H9 (cell line): Measurements from ENCODE around the gene LINGO3. TPM values are rescaled to one million over a fixed set of nuclear protein-coding genes. Genes with fewer than 3 reads are reported as not detected.

ENCODE experiments used
- DNase-seq: peaks from one replicate; pipeline ENCODE4 v3.0.0-alpha.2; 2017
- H2AFZ ChIP-seq: one replicate; pipeline ENCODE4 v1.6.1; 2013; ENCODE audit warnings: mild to moderate bottlenecking, low read length, control low read depth, moderate library complexity
- H2AK5ac ChIP-seq: 2 replicates; pipeline ENCODE4 v1.6.1; 2013; ENCODE audit warnings: low read length, control low read depth, mixed read lengths; ENCODE audit not compliant: insufficient read length
- H2BK120ac ChIP-seq: one replicate; pipeline ENCODE4 v1.6.1; 2013; ENCODE audit warnings: low read depth, mild to moderate bottlenecking, low read length, control low read depth, inconsistent platforms; ENCODE audit not compliant: poor library complexity, severe bottlenecking
- H2BK12ac ChIP-seq: 2 replicates; pipeline ENCODE4 v1.6.1; 2013; ENCODE audit warnings: low read length, control low read depth, mixed read lengths, low read depth; ENCODE audit not compliant: insufficient read length
- H2BK15ac ChIP-seq: 2 replicates; pipeline ENCODE4 v1.6.1; 2013; ENCODE audit warnings: low read depth, low read length, control low read depth
- H2BK20ac ChIP-seq: one replicate; pipeline ENCODE4 v1.6.1; 2013; ENCODE audit warnings: low read depth, mild to moderate bottlenecking, low read length, control low read depth, inconsistent platforms; ENCODE audit not compliant: poor library complexity, severe bottlenecking
- H2BK5ac ChIP-seq: 2 replicates; pipeline ENCODE4 v1.6.1; 2013; ENCODE audit warnings: low read length, control low read depth, mixed read lengths; ENCODE audit not compliant: insufficient read length
- H3K14ac ChIP-seq: 2 replicates; pipeline ENCODE4 v1.6.1; 2013; ENCODE audit warnings: low read length, control low read depth; ENCODE audit not compliant: insufficient read depth
- H3K18ac ChIP-seq: 2 replicates; pipeline ENCODE4 v1.6.1; 2013; ENCODE audit warnings: low read depth, mild to moderate bottlenecking, mixed read lengths, low read length, control low read depth; ENCODE audit not compliant: insufficient read length
- H3K23ac ChIP-seq: 2 replicates; pipeline ENCODE4 v1.6.1; 2013; ENCODE audit warnings: low read length, control low read depth, mixed read lengths, low read depth; ENCODE audit not compliant: insufficient read length
- H3K23me2 ChIP-seq: 2 replicates; pipeline ENCODE4 v1.6.1; 2013; ENCODE audit warnings: low read depth, mild to moderate bottlenecking, mixed read lengths, low read length, control low read depth; ENCODE audit not compliant: insufficient read length, poor library complexity, severe bottlenecking
- H3K27ac ChIP-seq: 2 replicates; pipeline ENCODE4 v1.5.1; 2013; ENCODE audit warnings: low read length, control low read depth, mixed read lengths, low read depth; ENCODE audit not compliant: insufficient read length
- H3K27me3 ChIP-seq: 2 replicates; pipeline ENCODE4 v1.6.1; 2013; ENCODE audit warnings: low read length, control low read depth, inconsistent platforms; ENCODE audit not compliant: insufficient read depth
- H3K4ac ChIP-seq: 2 replicates; pipeline ENCODE4 v1.6.1; 2013; ENCODE audit warnings: low read depth, mild to moderate bottlenecking, control low read depth, inconsistent platforms, low read length, moderate library complexity
- H3K4me1 ChIP-seq: 2 replicates; pipeline ENCODE4 v1.6.1; 2013; ENCODE audit warnings: low read length, control low read depth, inconsistent platforms; ENCODE audit not compliant: insufficient read depth
- H3K4me2 ChIP-seq: 2 replicates; pipeline ENCODE4 v1.6.1; 2013; ENCODE audit warnings: low read length, control low read depth, mixed read lengths; ENCODE audit not compliant: insufficient read length, insufficient read depth
- H3K56ac ChIP-seq: 2 replicates; pipeline ENCODE4 v1.6.1; 2013; ENCODE audit warnings: low read depth, mild to moderate bottlenecking, mixed read lengths, low read length, control low read depth; ENCODE audit not compliant: insufficient read length
- H3K79me1 ChIP-seq: 2 replicates; pipeline ENCODE4 v1.6.1; 2013; ENCODE audit warnings: low read depth, mild to moderate bottlenecking, moderate library complexity, low read length, control low read depth, inconsistent platforms; ENCODE audit not compliant: insufficient read depth, poor library complexity, severe bottlenecking
- H3K79me2 ChIP-seq: 2 replicates; pipeline ENCODE4 v1.6.1; 2013; ENCODE audit warnings: low read length, control low read depth, inconsistent platforms; ENCODE audit not compliant: insufficient read depth
- H3K9ac ChIP-seq: 2 replicates; pipeline ENCODE4 v1.6.1; 2013; ENCODE audit warnings: low read length, control low read depth, mixed read lengths; ENCODE audit not compliant: insufficient read length; ENCODE audit errors: extremely low read depth
- H3K9me3 ChIP-seq: one replicate; pipeline ENCODE4 v1.6.1; 2013; ENCODE audit warnings: low read depth, low read length, inconsistent platforms; ENCODE audit not compliant: control insufficient read depth
- H3T11ph ChIP-seq: one replicate; pipeline ENCODE4 v1.6.1; 2013; ENCODE audit warnings: mild to moderate bottlenecking, low read length, control low read depth, inconsistent platforms
- H4K20me1 ChIP-seq: one replicate; pipeline ENCODE4 v1.6.1; 2013; ENCODE audit not compliant: control insufficient read depth, insufficient read length, insufficient read depth
- H4K5ac ChIP-seq: 2 replicates; pipeline ENCODE4 v1.6.1; 2013; ENCODE audit warnings: low read depth, mild to moderate bottlenecking, mixed read lengths, low read length, control low read depth; ENCODE audit not compliant: insufficient read length
- H4K8ac ChIP-seq: replicated peaks from 2 replicates; pipeline ENCODE4 v1.6.1; 2013; ENCODE audit warnings: low read length, control low read depth, mixed read lengths, low read depth; ENCODE audit not compliant: insufficient read length
- H4K91ac ChIP-seq: 2 replicates; pipeline ENCODE4 v1.6.1; 2013; ENCODE audit warnings: low read depth, mild to moderate bottlenecking, moderate library complexity, mixed read lengths, low read length, control low read depth; ENCODE audit not compliant: insufficient read length
- H3K27ac Mint-ChIP-seq, 3 experiments: 2 replicates in 2 of 3; 3 replicates in 1 of 3; pipeline ENCODE4 v1.8.0; 2020 to 2021; ENCODE audit warnings: mixed read lengths in 3 of 3, mild to moderate bottlenecking in 1 of 3, moderate library complexity in 1 of 3
- H3K27me3 Mint-ChIP-seq: 2 replicates; pipeline ENCODE4 v1.8.0; 2021; ENCODE audit warnings: low read depth, mild to moderate bottlenecking, moderate library complexity, mixed read lengths
- H3K36me3 Mint-ChIP-seq, 3 experiments: 2 replicates in 2 of 3; 3 replicates in 1 of 3; pipeline ENCODE4 v1.8.0; 2020 to 2021; ENCODE audit warnings: low read depth in 3 of 3, mixed read lengths in 3 of 3; ENCODE audit not compliant: insufficient read depth in 1 of 3
- H3K4me1 Mint-ChIP-seq, 2 experiments: 2 replicates each; pipeline ENCODE4 v1.8.0; 2020; ENCODE audit warnings: mixed read lengths in 2 of 2
- H3K4me3 Mint-ChIP-seq, 2 experiments: 2 replicates in 1 of 2; 3 replicates in 1 of 2; pipeline ENCODE4 v1.8.0; 2020 to 2021; ENCODE audit warnings: mild to moderate bottlenecking in 2 of 2, mixed read lengths in 2 of 2, moderate library complexity in 1 of 2
- H3K9me3 Mint-ChIP-seq, 2 experiments: 2 replicates in 1 of 2; 3 replicates in 1 of 2; pipeline ENCODE4 v1.8.0; 2020; ENCODE audit warnings: mild to moderate bottlenecking in 2 of 2, mixed read lengths in 2 of 2, moderate library complexity in 1 of 2
- WGBS: extraction: QIAGEN DNeasy Blood & Tissue Kit; methylation state at CpG from one replicate; pipeline ENCODE4 v1.1.7; 2013; ENCODE audit warnings: missing lambda C conversion rate, low lambda C conversion rate, mixed read lengths; ENCODE audit not compliant: insufficient read length; ENCODE audit errors: extremely low coverage; 5-methylcytosine and 5-hydroxymethylcytosine counted together
- total RNA-seq: library from RNA; stranded (reverse); gene quantifications from 2 replicates; pipeline ENCODE4 v1.2.1, GENCODE V29; 2021
- TF ChIP-seq, protein P1 (sequence below): fragments of 200-600 bp; sonication (generic); conservative IDR thresholded peaks from 3 replicates; pipeline ENCODE4 v1.8.0; 2021; ENCODE audit warnings: antibody characterized with exemption, mild to moderate bottlenecking

Gene LINGO3
- total RNA-seq, 1 experiment from 2014 or later: 0.28 TPM

- no peak overlapping the region for H2BK15ac ChIP-seq
- no peak overlapping the region for H2BK20ac ChIP-seq
- no peak overlapping the region for H3K27ac Mint-ChIP-seq
- H2AFZ ChIP-seq: no peak overlapping the region
- no peak for DNase-seq
- H3K79me2 ChIP-seq: no peaks in the 10 kb centered on the region
- peaks cover 0 to 4% of the 10 kb centered on the region in 2 experiments; a peak in 1 of 5 replicates for H3K9me3 Mint-ChIP-seq
- peak overlapping the region in 1 of 2 experiments; percentile 60; a peak in 2 of 5 replicates for H3K4me3 Mint-ChIP-seq
- peaks cover 66% of the 10 kb centered on the region for H3K27me3 Mint-ChIP-seq
- no peak overlapping the region for H2BK120ac ChIP-seq
- no peak overlapping the region for H4K91ac ChIP-seq
- H4K8ac ChIP-seq: no peak overlapping the region
- H3K4ac ChIP-seq: no peak overlapping the region
- no peak overlapping the region for H3K27ac ChIP-seq
- no peak overlapping the region for H3T11ph ChIP-seq
- no peaks in the 10 kb centered on the region for H4K20me1 ChIP-seq
- no CpG with 5 or more reads among the region's 26 CpGs for WGBS
- no peak overlapping the region for H3K56ac ChIP-seq
- H3K9ac ChIP-seq: no peak overlapping the region
- no peaks in the 10 kb centered on the region for H3K4me1 ChIP-seq
- no peaks in the 10 kb centered on the region for H3K79me1 ChIP-seq
- H3K18ac ChIP-seq: no peak overlapping the region
- no peak overlapping the region for H3K4me2 ChIP-seq
- no peak overlapping the region for H2BK12ac ChIP-seq
- no peaks in the 10 kb centered on the region; the same call in 1 of the 2 replicates for H3K27me3 ChIP-seq
- no peak overlapping the region for H3K14ac ChIP-seq
- no peak overlapping the region for H4K5ac ChIP-seq
- H3K23ac ChIP-seq: no peak overlapping the region
- no peaks in the 10 kb centered on the region for H3K9me3 ChIP-seq
- no peak overlapping the region for H2BK5ac ChIP-seq
- H3K4me1 Mint-ChIP-seq: peaks cover 5 to 20% of the 10 kb centered on the region in 2 experiments
- TF ChIP-seq, protein P1, sequence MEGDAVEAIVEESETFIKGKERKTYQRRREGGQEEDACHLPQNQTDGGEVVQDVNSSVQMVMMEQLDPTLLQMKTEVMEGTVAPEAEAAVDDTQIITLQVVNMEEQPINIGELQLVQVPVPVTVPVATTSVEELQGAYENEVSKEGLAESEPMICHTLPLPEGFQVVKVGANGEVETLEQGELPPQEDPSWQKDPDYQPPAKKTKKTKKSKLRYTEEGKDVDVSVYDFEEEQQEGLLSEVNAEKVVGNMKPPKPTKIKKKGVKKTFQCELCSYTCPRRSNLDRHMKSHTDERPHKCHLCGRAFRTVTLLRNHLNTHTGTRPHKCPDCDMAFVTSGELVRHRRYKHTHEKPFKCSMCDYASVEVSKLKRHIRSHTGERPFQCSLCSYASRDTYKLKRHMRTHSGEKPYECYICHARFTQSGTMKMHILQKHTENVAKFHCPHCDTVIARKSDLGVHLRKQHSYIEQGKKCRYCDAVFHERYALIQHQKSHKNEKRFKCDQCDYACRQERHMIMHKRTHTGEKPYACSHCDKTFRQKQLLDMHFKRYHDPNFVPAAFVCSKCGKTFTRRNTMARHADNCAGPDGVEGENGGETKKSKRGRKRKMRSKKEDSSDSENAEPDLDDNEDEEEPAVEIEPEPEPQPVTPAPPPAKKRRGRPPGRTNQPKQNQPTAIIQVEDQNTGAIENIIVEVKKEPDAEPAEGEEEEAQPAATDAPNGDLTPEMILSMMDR: no peak
- no peak overlapping the region for H2AK5ac ChIP-seq
- no peaks in the 10 kb centered on the region for H3K23me2 ChIP-seq
- peaks cover 0 to 4% (median 0%) of the 10 kb centered on the region in 3 experiments; a peak in 3 of 7 replicates for H3K36me3 Mint-ChIP-seq
These were observed 4.6 kb downstream of the LINGO3 start for GRCh38 chr19:2303211-2303798.
